Naive thymus-derived CD8-positive, alpha-beta T cell (primary cell): ENCODE data around the gene CYP1A2. TPM values are rescaled to one million over a fixed set of nuclear protein-coding genes. Genes with fewer than 3 reads are reported as not detected.
"Not testable (repeated sequence)": the region's sequence is repeated elsewhere in the genome, so short reads cannot be mapped to it uniquely, and the experiment has no call there.

Experiments used
- ATAC-seq, 2 donors: fragments of 150-1000 bp; cut with Tn5 transposase in 1 of 2; sonication (Bioruptor Pico), chemical (Tn5 transposase) in 1 of 2; 1 replicate in 1 of 2; 2 replicates in 1 of 2; pipeline ENCODE4 v1.10.0; 2021; ENCODE audit warnings: mild to moderate bottlenecking in 2 of 2, moderate library complexity in 2 of 2
- POLR2A ChIA-PET: fragments of 350-600 bp; sonication (Branson Sonifier 250); formaldehyde crosslinking; loops from one replicate; lab custom pipeline; 2021; ENCODE audit warnings: antibody characterized with exemption; lab: Charles Lee
- DNase-seq, 10 donors: peaks; one replicate each; pipeline versions ENCODE4 v3.0.0 to v3.0.0-alpha.2; 2020 to 2022
- H3K27ac Mint-ChIP-seq, 10 donors: one replicate each; pipeline ENCODE4 v1.8.0; 2020 to 2022; ENCODE audit warnings: mild to moderate bottlenecking in 10 of 10, mixed read lengths in 10 of 10, moderate library complexity in 4 of 10, inconsistent platforms in 1 of 10
- H3K27me3 Mint-ChIP-seq, 5 donors: one replicate each; pipeline ENCODE4 v1.8.0; 2021 to 2022; ENCODE audit warnings: mixed read lengths in 5 of 5
- H3K36me3 Mint-ChIP-seq, 3 donors: one replicate each; pipeline ENCODE4 v1.8.0; 2020 to 2022; ENCODE audit warnings: mixed read lengths in 3 of 3, mild to moderate bottlenecking in 2 of 3, inconsistent platforms in 1 of 3
- H3K4me1 Mint-ChIP-seq, 4 donors: one replicate each; pipeline ENCODE4 v1.8.0; 2021 to 2022; ENCODE audit warnings: mixed read lengths in 4 of 4
- H3K4me3 Mint-ChIP-seq, 10 donors: one replicate each; pipeline ENCODE4 v1.8.0; 2020 to 2022; ENCODE audit warnings: mild to moderate bottlenecking in 10 of 10, mixed read lengths in 10 of 10, moderate library complexity in 6 of 10, inconsistent platforms in 1 of 10
- H3K9me3 Mint-ChIP-seq, 9 donors: one replicate each; pipeline ENCODE4 v1.8.0; 2020 to 2022; ENCODE audit warnings: mixed read lengths in 9 of 9, mild to moderate bottlenecking in 3 of 9, inconsistent platforms in 1 of 9, moderate library complexity in 1 of 9
- polyA plus RNA-seq, 3 donors: library from polyadenylated mRNA; unstranded; fragments of 300-500 nt; fragmentation: Illumina TruSeq; gene quantifications; one replicate each; pipeline ENCODE4 v1.2.3, GENCODE V29; 2021
- total RNA-seq, 8 experiments: library from RNA in 2 of 8; stranded (reverse) in 2 of 8; gene quantifications; one replicate each; pipeline ENCODE4 v1.2.3 and lab custom pipeline; 2021 to 2026

Gene CYP1A2
- total and polyA plus RNA-seq, 5 experiments from 2014 or later: not detected

GRCh38 chr15:74780523-74781430 is 32.1 kb downstream of the CYP1A2 start:
- POLR2A ChIA-PET: interaction anchor here (0.6 to 32.7 kb wide), 12 partner anchors 2 to 169 kb away, joined by 3 to 1300 read pairs (median 3); partner anchors contain the start of genes CLK3, CSK and MPI
- peaks cover 57 to 79% (median 72%) of the 10 kb centered on the region in 4 donors for H3K4me1 Mint-ChIP-seq
- peaks cover 0 to 3% (median 0%) of the 10 kb centered on the region in 3 donors for H3K36me3 Mint-ChIP-seq
- no peaks in the 10 kb centered on the region for H3K9me3 Mint-ChIP-seq
- peak overlapping the region; percentile 93 to 100 (median 98) for H3K27ac Mint-ChIP-seq
- peak overlapping the region; percentile 85 to 98 (median 92) for H3K4me3 Mint-ChIP-seq
- H3K27me3 Mint-ChIP-seq: peaks cover 0 to 2% (median 0%) of the 10 kb centered on the region in 5 donors
- ATAC-seq (peak; percentile 14 to 28), DNase-seq (peak in 5 of 10 donors; percentile 30 to 56 (median 37))

GRCh38 chr15:74781431-74782258 is 33.0 kb downstream of the CYP1A2 start, which contains the start of gene CSK:
Gene CSK, plus strand, starts transcription at chr15:74782080. Its CDS starts 16,218 bp downstream, at chr15:74798298.
- peaks cover 0 to 3% (median 0%) of the 10 kb centered on the region in 3 donors for H3K36me3 Mint-ChIP-seq
- peak; percentile 64 to 92 (median 82) for DNase-seq
- POLR2A ChIA-PET: interaction anchor here (1.0 to 32.7 kb wide), 10 partner anchors 1 to 167 kb away, joined by 3 to 1300 read pairs (median 4); partner anchors contain the start of genes CLK3, CSK, MPI and ULK3

GRCh38 chr15:74782259-74783071 is 33.8 kb downstream of the CYP1A2 start:
- peaks cover 54 to 77% (median 70%) of the 10 kb centered on the region in 4 donors for H3K4me1 Mint-ChIP-seq
- peak; percentile 38 to 43 for ATAC-seq
- H3K27ac Mint-ChIP-seq: peak overlapping the region; percentile 86 to 99 (median 94)
- POLR2A ChIA-PET: interaction anchor here (1.0 to 32.7 kb wide), 10 partner anchors 0 to 669 kb away, joined by 3 to 1300 read pairs (median 8); partner anchors contain the start of genes CLK3, CSK, SIN3A and ULK3
- H3K36me3 Mint-ChIP-seq: peaks cover 0 to 3% (median 0%) of the 10 kb centered on the region in 3 donors
- peak in 9 of 10 donors; percentile 58 to 83 (median 69) for DNase-seq
- no peaks in the 10 kb centered on the region for H3K9me3 Mint-ChIP-seq
- peak overlapping the region; percentile 85 to 97 (median 93) for H3K4me3 Mint-ChIP-seq
- H3K27me3 Mint-ChIP-seq: peaks cover 0 to 2% (median 0%) of the 10 kb centered on the region in 5 donors

More at GRCh38 chr15:74781431-74782258, 33.0 kb downstream of the CYP1A2 start, which contains the start of gene CSK:
- Mint-ChIP-seq H3K9me3 (no peaks in the 10 kb centered on the region), H3K27ac (peak within 1 kb of the TSS; percentile 93 to 100 (median 98)), H3K4me3 (peak within 1 kb of the TSS; percentile 85 to 98 (median 96)), H3K4me1 (peaks cover 59 to 84% (median 72%) of the 10 kb centered on the region in 4 donors), H3K27me3 (peaks cover 0 to 2% (median 0%) of the 10 kb centered on the region in 5 donors)
- peak; percentile 59 to 62 for ATAC-seq

- Mint-ChIP-seq H3K36me3 (peaks cover 0 to 3% (median 0%) of the 10 kb centered on the region in 3 donors), H3K27ac (peak overlapping the region; percentile 86 to 99 (median 94)), H3K4me1 (peaks cover 53 to 77% (median 70%) of the 10 kb centered on the region in 4 donors), H3K4me3 (peak overlapping the region; percentile 85 to 97 (median 93)), H3K27me3 (peaks cover 0 to 2% (median 0%) of the 10 kb centered on the region in 5 donors), H3K9me3 (no peaks in the 10 kb centered on the region)
- POLR2A ChIA-PET: interaction anchor here (1.1 to 32.7 kb wide), 8 partner anchors 0 to 669 kb away, joined by 3 to 1300 read pairs (median 8); partner anchors contain the start of genes CSK, SIN3A and ULK3
- DNase-seq (no peak), ATAC-seq (no peak)
Observed at GRCh38 chr15:74783072-74783807, 34.6 kb downstream of the CYP1A2 start.

GRCh38 chr15:74783808-74784175 is 35.1 kb downstream of the CYP1A2 start:
- peak overlapping the region; percentile 85 to 97 (median 93) for H3K4me3 Mint-ChIP-seq
- H3K36me3 Mint-ChIP-seq: peaks cover 0 to 3% (median 0%) of the 10 kb centered on the region in 3 donors
- peaks cover 0 to 2% (median 0%) of the 10 kb centered on the region in 5 donors for H3K27me3 Mint-ChIP-seq
- ATAC-seq: no peak
- no peaks in the 10 kb centered on the region for H3K9me3 Mint-ChIP-seq
- H3K27ac Mint-ChIP-seq: peak overlapping the region; percentile 86 to 99 (median 94)
- peaks cover 51 to 77% (median 70%) of the 10 kb centered on the region in 4 donors for H3K4me1 Mint-ChIP-seq
- POLR2A ChIA-PET: interaction anchor here (1.0 to 32.7 kb wide), 8 partner anchors 1 to 169 kb away, joined by 4 to 1300 read pairs (median 8); partner anchors contain the start of genes CSK and ULK3
- no peak for DNase-seq

GRCh38 chr15:74784426-74785193 is 36.0 kb downstream of the CYP1A2 start:
- peaks cover 0 to 2% (median 0%) of the 10 kb centered on the region in 5 donors for H3K27me3 Mint-ChIP-seq
- H3K4me1 Mint-ChIP-seq: peaks cover 48 to 77% (median 69%) of the 10 kb centered on the region in 4 donors
- ATAC-seq (no peak), DNase-seq (no peak)
- peaks cover 0 to 4% (median 0%) of the 10 kb centered on the region in 3 donors for H3K36me3 Mint-ChIP-seq
- H3K27ac Mint-ChIP-seq: peak overlapping the region; percentile 94 to 99 (median 98)
- POLR2A ChIA-PET: interaction anchor here (0.5 to 32.7 kb wide), 9 partner anchors 2 to 170 kb away, joined by 3 to 1300 read pairs (median 7); partner anchors contain the start of genes CSK and ULK3
- H3K4me3 Mint-ChIP-seq: peak overlapping the region; percentile 85 to 97 (median 93)
- no peaks in the 10 kb centered on the region for H3K9me3 Mint-ChIP-seq

- no peaks in the 10 kb centered on the region for H3K9me3 Mint-ChIP-seq
- peaks cover 0 to 2% (median 0%) of the 10 kb centered on the region in 5 donors for H3K27me3 Mint-ChIP-seq
- peaks cover 46 to 76% (median 67%) of the 10 kb centered on the region in 4 donors for H3K4me1 Mint-ChIP-seq
- H3K27ac Mint-ChIP-seq: peak overlapping the region; percentile 94 to 99 (median 98)
- ATAC-seq (no peak), DNase-seq (peak in 4 of 10 donors; percentile 39 to 49 (median 44))
- POLR2A ChIA-PET: interaction anchor here (1.9 to 32.7 kb wide), 8 partner anchors 3 to 170 kb away, joined by 6 to 1300 read pairs (median 12); partner anchors contain the start of genes CLK3, CSK and ULK3
- peaks cover 0 to 5% (median 0%) of the 10 kb centered on the region in 3 donors for H3K36me3 Mint-ChIP-seq
- peak overlapping the region; percentile 85 to 97 (median 93) for H3K4me3 Mint-ChIP-seq
Observed at GRCh38 chr15:74785194-74786032, 36.8 kb downstream of the CYP1A2 start.

- H3K4me1 Mint-ChIP-seq: peaks cover 42 to 76% (median 67%) of the 10 kb centered on the region in 4 donors
- not testable (repeated sequence) for DNase-seq, H3K36me3 Mint-ChIP-seq, H3K27me3 Mint-ChIP-seq, ATAC-seq, H3K9me3 Mint-ChIP-seq
- peak overlapping the region; percentile 85 to 97 (median 93) for H3K4me3 Mint-ChIP-seq
- H3K27ac Mint-ChIP-seq: peak overlapping the region; percentile 94 to 99 (median 98)
- POLR2A ChIA-PET: interaction anchor here (1.0 to 32.7 kb wide), 7 partner anchors 3 to 331 kb away, joined by 3 to 1300 read pairs (median 13); partner anchors contain the start of genes CLK3, CSK and ULK3
Observed at GRCh38 chr15:74786081-74786480, 37.4 kb downstream of the CYP1A2 start.
